GM20000 (cell line): ENCODE data around the gene CTNNA3.

Experiments used
- DNase-seq: peaks from one replicate; pipeline ENCODE4 v3.0.0; 2012; ENCODE audit warnings: low spot score
- CTCF ChIP-seq: IDR thresholded peaks from 2 replicates; pipeline ENCODE4 v1.5.1; 2012; ENCODE audit warnings: mild to moderate bottlenecking, control low read depth; ENCODE audit errors: extremely low read depth, missing control alignments

The CTNNA3 gene

GRCh38 chr10:66996996-66997395 lies 699.0 kb downstream of the CTNNA3 start:
- TF ChIP-seq CTCF: no peak
- DNase-seq: no peak

DNA sequence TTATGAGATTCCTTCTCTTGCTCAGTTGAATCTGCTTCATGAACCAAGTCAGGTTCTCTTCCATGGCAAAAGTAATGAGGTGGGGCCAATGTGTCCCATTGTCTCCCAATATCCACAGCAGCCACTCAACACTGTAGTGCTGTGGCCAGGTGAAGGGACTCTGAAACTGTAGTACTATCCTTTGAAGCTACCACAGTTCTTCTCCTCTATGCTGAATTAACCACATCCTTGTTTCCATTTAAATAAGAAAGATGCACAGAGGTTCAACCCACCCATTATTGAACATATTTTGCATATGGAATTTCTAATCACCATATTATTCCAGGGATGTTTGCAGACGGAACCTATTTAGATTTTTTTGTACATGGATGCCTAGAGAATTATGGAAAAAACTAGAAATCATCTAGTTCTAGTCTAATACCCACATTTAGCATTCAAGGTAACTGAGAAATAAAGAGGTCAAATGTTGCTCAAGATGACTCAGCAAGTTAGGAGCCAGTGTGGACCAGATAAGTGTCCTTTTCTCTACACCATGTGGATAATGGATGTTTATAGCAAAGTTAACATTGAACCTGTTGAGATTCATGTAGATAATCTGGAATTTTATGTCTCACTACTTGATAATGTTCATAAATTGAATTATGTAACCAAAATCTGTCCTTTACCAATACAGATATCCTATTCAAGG lies 705.7 kb downstream of the CTNNA3 start:
- DNase-seq: no peak
- no peak for TF ChIP-seq CTCF

DNA sequence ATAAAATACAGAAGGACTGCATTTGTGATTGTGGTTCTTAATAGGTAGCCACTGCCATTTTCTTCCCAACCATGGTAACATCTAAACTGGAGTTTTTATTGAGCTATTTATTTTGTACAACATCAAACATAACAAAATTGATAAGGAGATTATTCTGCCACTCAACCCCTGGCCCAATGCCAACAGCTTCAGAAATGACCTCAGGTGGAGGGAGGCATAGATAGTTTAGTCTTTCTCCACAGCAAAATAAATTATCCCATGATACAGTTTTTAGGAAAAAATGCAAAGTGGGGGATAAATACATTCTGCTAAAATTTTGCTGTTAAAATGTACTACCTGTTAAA lies 712.5 kb downstream of the CTNNA3 start:
- no peak for DNase-seq
- no peak for TF ChIP-seq CTCF

GRCh38 chr10:66982792-66983474 lies 713.1 kb downstream of the CTNNA3 start:
- TF ChIP-seq CTCF: no peak
- DNase-seq: no peak

GRCh38 chr10:66982053-66982420 lies 714.0 kb downstream of the CTNNA3 start:
- no peak for DNase-seq
- no peak for TF ChIP-seq CTCF

DNA sequence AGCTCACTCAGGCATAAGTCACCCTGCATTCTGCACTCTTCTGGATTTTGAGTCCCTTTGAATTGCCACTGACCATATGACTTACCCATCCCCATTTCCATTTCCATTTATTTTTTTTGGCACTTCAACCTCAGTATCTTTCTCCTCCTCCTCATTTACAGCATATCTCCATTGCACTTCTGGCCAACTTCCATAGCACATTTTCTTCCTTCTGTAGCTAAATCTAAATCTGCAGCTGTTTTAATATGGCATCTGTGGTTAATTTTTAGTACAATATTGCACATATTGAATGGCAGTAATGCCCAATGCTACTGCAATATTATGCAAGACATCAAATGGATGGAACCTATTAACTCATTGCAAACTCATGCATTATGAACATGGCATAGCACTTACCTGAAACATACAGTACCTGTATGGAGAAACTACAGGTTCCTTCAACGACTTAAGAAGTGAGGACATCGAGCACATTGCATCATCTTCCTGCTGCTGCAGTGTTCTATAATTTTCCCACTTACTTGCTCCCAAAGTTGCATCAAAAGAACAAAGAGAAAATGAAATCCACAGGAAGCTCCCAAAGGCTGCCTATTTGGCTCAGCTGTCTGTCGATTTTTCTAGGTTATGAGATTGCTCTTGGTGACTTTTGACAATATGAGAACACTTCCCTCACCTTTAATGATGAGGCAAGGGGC lies 714.5 kb downstream of the CTNNA3 start:
- TF ChIP-seq CTCF: no peak
- no peak for DNase-seq

DNA sequence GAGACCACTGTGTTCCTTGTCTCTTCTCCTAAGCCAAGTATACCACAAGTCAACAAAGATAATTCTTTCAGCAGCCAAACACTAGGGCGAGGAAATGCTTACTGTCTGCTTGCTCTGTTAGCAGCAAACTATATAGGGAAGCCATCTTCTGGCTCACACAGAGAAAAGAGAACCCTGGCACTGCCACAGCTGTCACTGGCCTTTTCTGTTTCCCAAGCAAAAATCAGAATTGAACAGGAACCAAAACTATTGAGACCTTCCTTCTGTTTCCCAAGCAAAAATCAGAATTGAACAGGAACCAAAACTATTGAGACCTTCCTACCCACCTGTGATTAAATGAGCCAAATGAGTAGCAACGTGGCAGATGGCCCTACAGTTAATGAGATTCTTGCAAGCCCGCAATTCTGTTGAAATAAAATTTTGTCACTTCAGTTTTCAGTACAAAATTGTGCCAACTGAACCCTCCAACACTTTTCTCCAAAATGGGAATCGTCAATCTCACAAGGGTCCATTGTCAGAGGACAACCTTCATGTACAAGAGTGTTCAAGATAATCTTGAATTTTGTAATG lies 715.7 kb downstream of the CTNNA3 start:
- no peak for TF ChIP-seq CTCF
- DNase-seq: no peak
